Large intestine (tissue), 3 donors: ENCODE measurements around the gene TBL1XR1. TPM values are rescaled to one million over a fixed set of nuclear protein-coding genes. Genes with fewer than 3 reads are reported as not detected.
A peak's percentile ranks its signal among the peaks of the same experiment; 100 is the strongest.
"Not testable (repeated sequence)": the region's sequence is repeated elsewhere in the genome, so short reads cannot be mapped to it uniquely, and the experiment has no call there.

Source experiments
- DNase-seq, 2 donors: peaks; one replicate each; pipeline versions ENCODE4 v3.0.0 to v3.0.0-alpha.2; 2013
- H3K27ac ChIP-seq: one replicate; pipeline ENCODE4 v1.5.1; 2013; ENCODE audit warnings: low read length
- H3K27me3 ChIP-seq: 2 replicates; pipeline ENCODE4 v1.6.1; 2013; ENCODE audit warnings: low read length; ENCODE audit not compliant: control insufficient read depth, insufficient read depth
- H3K36me3 ChIP-seq: 2 replicates; pipeline ENCODE4 v1.6.1; 2013; ENCODE audit warnings: low read length; ENCODE audit not compliant: control insufficient read depth, insufficient read depth
- H3K4me1 ChIP-seq: one replicate; pipeline ENCODE4 v1.6.1; 2013; ENCODE audit warnings: low read length; ENCODE audit not compliant: control insufficient read depth, insufficient read depth
- H3K4me3 ChIP-seq: one replicate; pipeline ENCODE4 v1.5.1; 2013; ENCODE audit warnings: low read length
- H3K9me3 ChIP-seq: one replicate; pipeline ENCODE4 v1.6.1; 2013; ENCODE audit warnings: mild to moderate bottlenecking, low read depth, low read length, moderate library complexity; ENCODE audit not compliant: control insufficient read depth
- WGBS: methylation state at CpG from one replicate; pipeline ENCODE4 v1.1.5; 2013; ENCODE audit warnings: low lambda C conversion rate; ENCODE audit not compliant: insufficient coverage; 5-methylcytosine and 5-hydroxymethylcytosine counted together
- polyA plus RNA-seq: library from polyadenylated mRNA; unstranded; fragments of 120-200 nt; gene quantifications from one replicate; pipeline ENCODE4 v1.2.1, GENCODE V29; 2013

TBL1XR1 gene
- polyA plus RNA-seq, 1 donor: 75.7 TPM

GRCh38 chr3:177209509-177209908 is 12.2 kb upstream of the TBL1XR1 start:
- Histone ChIP-seq H3K9me3 (no peaks in the 10 kb centered on the region), H3K36me3 (no peaks in the 10 kb centered on the region), H3K27ac (no peak overlapping the region), H3K27me3 (no peaks in the 10 kb centered on the region), H3K4me3 (no peak overlapping the region), H3K4me1 (peaks cover 37% of the 10 kb centered on the region)
- no CpG with 5 or more reads among the region's 5 CpGs for WGBS
- no peak for DNase-seq

GRCh38 chr3:177208781-177209180 is 11.5 kb upstream of the TBL1XR1 start:
- DNase-seq: peak in 1 of 2 donors; percentile 66
- H3K27ac ChIP-seq: peak overlapping the region; percentile 24
- H3K4me3 ChIP-seq: no peak overlapping the region
- no CpG with 5 or more reads among the region's 3 CpGs for WGBS
- H3K36me3 ChIP-seq: no peaks in the 10 kb centered on the region
- H3K27me3 ChIP-seq: no peaks in the 10 kb centered on the region
- H3K4me1 ChIP-seq: peaks cover 30% of the 10 kb centered on the region
- peaks cover 5% of the 10 kb centered on the region for H3K9me3 ChIP-seq

- Histone ChIP-seq H3K27ac (peak overlapping the region; percentile 24), H3K36me3 (no peaks in the 10 kb centered on the region), H3K4me1 (peaks cover 27% of the 10 kb centered on the region), H3K27me3 (no peaks in the 10 kb centered on the region), H3K4me3 (no peak overlapping the region), H3K9me3 (peaks cover 8% of the 10 kb centered on the region)
- DNase-seq: no peak
- WGBS: no CpG with 5 or more reads among the region's 6 CpGs
Measured at GRCh38 chr3:177208223-177208622, 10.9 kb upstream of the TBL1XR1 start.

- no peak overlapping the region for H3K4me3 ChIP-seq
- H3K4me1 ChIP-seq: peaks cover 22% of the 10 kb centered on the region
- no peaks in the 10 kb centered on the region for H3K27me3 ChIP-seq
- WGBS: no CpG with 5 or more reads among the region's 4 CpGs
- no peaks in the 10 kb centered on the region for H3K36me3 ChIP-seq
- H3K9me3 ChIP-seq: peaks cover 8% of the 10 kb centered on the region
- no peak for DNase-seq
- H3K27ac ChIP-seq: no peak overlapping the region
Measured at GRCh38 chr3:177206936-177207335, 9.7 kb upstream of the TBL1XR1 start.

- Histone ChIP-seq H3K27ac (no peak overlapping the region), H3K4me3 (no peak overlapping the region), H3K9me3 (peaks cover 8% of the 10 kb centered on the region), H3K4me1 (peaks cover 9% of the 10 kb centered on the region), H3K36me3 (no peaks in the 10 kb centered on the region), H3K27me3 (no peaks in the 10 kb centered on the region)
- no CpG with 5 or more reads among the region's 43 CpGs for WGBS
- no peak for DNase-seq
Measured at GRCh38 chr3:177203689-177204395, 6.6 kb upstream of the TBL1XR1 start.

- not testable (repeated sequence) for H3K4me1 ChIP-seq, H3K27ac ChIP-seq, H3K36me3 ChIP-seq, H3K4me3 ChIP-seq, DNase-seq, H3K27me3 ChIP-seq, H3K9me3 ChIP-seq
- WGBS: no CpG with 5 or more reads among the region's 4 CpGs
Measured at GRCh38 chr3:177203016-177203415, 5.7 kb upstream of the TBL1XR1 start.

GRCh38 chr3:177201700-177202397 is 4.6 kb upstream of the TBL1XR1 start:
- peak; percentile 48 to 70 for DNase-seq
- peaks cover 8% of the 10 kb centered on the region for H3K9me3 ChIP-seq
- H3K4me3 ChIP-seq: no peak overlapping the region
- peaks cover 8% of the 10 kb centered on the region for H3K4me1 ChIP-seq
- no peaks in the 10 kb centered on the region for H3K27me3 ChIP-seq
- H3K27ac ChIP-seq: no peak overlapping the region
- no peaks in the 10 kb centered on the region for H3K36me3 ChIP-seq
- 100% methylated on average over 1 of the region's 8 CpGs for WGBS

- H3K4me3 ChIP-seq: no peak overlapping the region
- peaks cover 8% of the 10 kb centered on the region for H3K4me1 ChIP-seq
- peak overlapping the region; percentile 82 for H3K27ac ChIP-seq
- H3K36me3 ChIP-seq: no peaks in the 10 kb centered on the region
- DNase-seq: no peak
- H3K9me3 ChIP-seq: peaks cover 8% of the 10 kb centered on the region
- H3K27me3 ChIP-seq: no peaks in the 10 kb centered on the region
- WGBS: no CpG with 5 or more reads among the region's 6 CpGs
Measured at GRCh38 chr3:177199206-177199760, 2.0 kb upstream of the TBL1XR1 start.

- Histone ChIP-seq H3K27me3 (no peaks in the 10 kb centered on the region), H3K4me1 (peaks cover 8% of the 10 kb centered on the region), H3K36me3 (no peaks in the 10 kb centered on the region), H3K4me3 (peak overlapping the region; percentile 45), H3K9me3 (no peaks in the 10 kb centered on the region), H3K27ac (peak overlapping the region; percentile 98)
- no CpG with 5 or more reads among the region's 57 CpGs for WGBS
- DNase-seq: peak; percentile 62 to 82
Measured at GRCh38 chr3:177197727-177198460, 612 bp upstream of the TBL1XR1 start.

GRCh38 chr3:177196456-177197040 is 734 bp downstream of the TBL1XR1 start:
- no peaks in the 10 kb centered on the region for H3K9me3 ChIP-seq
- H3K27ac ChIP-seq: peak overlapping the region; percentile 98
- DNase-seq: peak; percentile 38 to 76
- no CpG with 5 or more reads among the region's 43 CpGs for WGBS
- H3K4me3 ChIP-seq: peak overlapping the region; percentile 97
- H3K4me1 ChIP-seq: peaks cover 8% of the 10 kb centered on the region
- H3K27me3 ChIP-seq: no peaks in the 10 kb centered on the region
- H3K36me3 ChIP-seq: no peaks in the 10 kb centered on the region
